ENCODE data around the gene LEF1. TPM values are rescaled to one million over a fixed set of nuclear protein-coding genes. Genes with fewer than 3 reads are reported as not detected.

LEF1 gene
- total and polyA plus RNA-seq, 2 of the 8 experiments (the other 6 are each of a cell fraction or from before 2014, with no cell fraction given), result 2.6 to 5.2 TPM

DNA sequence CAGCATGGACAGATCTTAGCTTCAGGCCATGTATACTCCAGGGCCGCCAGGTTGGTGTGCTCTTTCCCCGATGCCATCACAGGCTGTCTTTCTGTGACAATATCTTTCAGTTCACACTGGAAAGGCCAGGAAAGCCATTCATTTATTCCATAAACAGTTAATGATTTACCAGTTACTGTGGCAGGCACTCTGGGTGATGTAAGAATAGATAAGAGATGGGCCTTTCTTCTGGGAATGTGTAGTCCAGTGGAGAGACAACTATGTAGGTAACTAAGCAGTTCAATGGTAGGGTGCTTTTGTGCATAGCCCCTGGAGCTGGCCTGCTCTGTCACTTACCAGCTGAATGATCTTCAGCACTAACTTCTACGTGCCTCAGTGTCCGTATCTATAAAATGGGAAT lies 46.3 kb upstream of the LEF1 start:
- no peaks in the 10 kb centered on the region for H3K27me3 ChIP-seq (replicated peaks in 1 of 4; ENCODE audit: control insufficient read depth in 3 of 4, extremely low read depth in 1 of 4, insufficient read depth in 3 of 4, low read length in 3 of 4)
- ChIA-PET CTCF (ENCODE audit: partially characterized antibody) (interaction anchor here (1.4 kb wide), 1 partner anchor 196 kb away, joined by 4 read pairs; no protein-coding TSS in a partner anchor), POLR2A (ENCODE audit: partially characterized antibody) (no interaction called here)
- no peak overlapping the region for H4K91ac ChIP-seq (replicated peaks; ENCODE audit: insufficient read length, low read length)
- H3K4me1 ChIP-seq (replicated peaks in 1 of 4; ENCODE audit: control insufficient read depth in 3 of 4, insufficient read depth in 4 of 4, low read length in 3 of 4), result no peaks in the 10 kb centered on the region
- no peak overlapping the region for H3K18ac ChIP-seq (ENCODE audit: extremely low read depth, low read length)
- no peak overlapping the region for H2AFZ ChIP-seq (ENCODE audit: low read length)
- no peak overlapping the region for H3K23ac ChIP-seq (ENCODE audit: insufficient read length)
- H4K20me1 ChIP-seq (replicated peaks in 1 of 2; ENCODE audit: control insufficient read depth in 1 of 2, insufficient read depth in 2 of 2, low read length in 2 of 2), result no peaks in the 10 kb centered on the region
- no peak overlapping the region for H4K8ac ChIP-seq (ENCODE audit: extremely low read depth, insufficient read depth, low read length)
- DNase-seq (ENCODE audit: low read depth in 1 of 2, low spot score in 2 of 2) (no peak), FAIRE-seq (no peak)
- H4K5ac ChIP-seq (ENCODE audit: insufficient read length, low read depth, low read length), result no peak overlapping the region
- no peaks in the 10 kb centered on the region for H3K79me2 ChIP-seq (ENCODE audit: control insufficient read depth in 1 of 2, insufficient read depth in 2 of 2, low read length in 2 of 2)
- no peaks in the 10 kb centered on the region for H3K36me3 ChIP-seq (ENCODE audit: control insufficient read depth in 2 of 4, insufficient read depth in 4 of 4, low read length in 3 of 4)
- H3K4me3 ChIP-seq (ENCODE audit: extremely low read depth in 1 of 4, insufficient read depth in 2 of 4, low read depth in 3 of 4, low read length in 4 of 4), result no peak overlapping the region
- no peak overlapping the region for H3K56ac ChIP-seq (replicated peaks; ENCODE audit: insufficient read length, low read depth, low read length)
- H3K9me3 ChIP-seq (ENCODE audit: insufficient read depth in 2 of 2, low read depth in 1 of 2, low read length in 1 of 2), result no peaks in the 10 kb centered on the region
- H3K27ac ChIP-seq (ENCODE audit: low read depth, low read length), result no peak overlapping the region
- H3K9ac ChIP-seq (replicated peaks in 1 of 4; ENCODE audit: extremely low read depth in 1 of 4, low read depth in 3 of 4, low read length in 3 of 4), result peak overlapping the region in 1 of 4 experiments; percentile 5; a peak in 1 of 7 replicates
- no peaks in the 10 kb centered on the region for H3K79me1 ChIP-seq (ENCODE audit: low read depth, low read length)
- H3K14ac ChIP-seq (ENCODE audit: insufficient read length), result no peak overlapping the region
- no peak overlapping the region for H3K4ac ChIP-seq (replicated peaks; ENCODE audit: insufficient read length, low read depth, low read length)
- H2BK12ac ChIP-seq (ENCODE audit: low read depth, low read length), result no peak overlapping the region
- no peak overlapping the region for H2AK5ac ChIP-seq (ENCODE audit: low read depth, low read length)
- WGBS, 2 experiments (ENCODE audit: extremely low coverage in 1 of 2, insufficient coverage in 1 of 2, insufficient read length in 1 of 2, insufficient replicate concordance in 2 of 2, low coverage in 1 of 2, low lambda C conversion rate in 2 of 2, missing lambda C conversion rate in 1 of 2), result 90% methylated on average over 4 of the region's 4 CpGs; no CpG with 5 or more reads in 1 of the 2 experiments
- H2BK5ac ChIP-seq (ENCODE audit: low read depth, low read length), result no peak overlapping the region
- H3K23me2 ChIP-seq (ENCODE audit: low read depth, low read length), result no peaks in the 10 kb centered on the region
- H2BK120ac ChIP-seq (replicated peaks; ENCODE audit: low read depth, low read length), result no peak overlapping the region
- no peak overlapping the region for H2BK20ac ChIP-seq (ENCODE audit: low read length)
- no peak overlapping the region for H3K4me2 ChIP-seq (ENCODE audit: insufficient read depth in 1 of 2, low read depth in 2 of 2, low read length in 2 of 2)
- H2BK15ac ChIP-seq (ENCODE audit: low read length), result no peak overlapping the region
- TF ChIP-seq BACH1 (IDR thresholded peaks at IDR 0.05; ENCODE audit: low read length) (no peak), FOSL1 (IDR thresholded peaks at IDR 0.05; ENCODE audit: insufficient read depth, low read depth, low read length) (no peak), SIX5 (IDR thresholded peaks at IDR 0.05; ENCODE audit: low read depth, low read length) (no peak), TAF7 (optimal IDR thresholded peaks at IDR 0.05; ENCODE audit: borderline replicate concordance, low read depth, low read length) (no peak), KDM1A (IDR thresholded peaks at IDR 0.05; ENCODE audit: borderline replicate concordance, low read length) (no peak), RXRA (IDR thresholded peaks at IDR 0.05; ENCODE audit: insufficient read depth, low read depth, low read length) (no peak)
- TF ChIP-seq, protein P1, sequence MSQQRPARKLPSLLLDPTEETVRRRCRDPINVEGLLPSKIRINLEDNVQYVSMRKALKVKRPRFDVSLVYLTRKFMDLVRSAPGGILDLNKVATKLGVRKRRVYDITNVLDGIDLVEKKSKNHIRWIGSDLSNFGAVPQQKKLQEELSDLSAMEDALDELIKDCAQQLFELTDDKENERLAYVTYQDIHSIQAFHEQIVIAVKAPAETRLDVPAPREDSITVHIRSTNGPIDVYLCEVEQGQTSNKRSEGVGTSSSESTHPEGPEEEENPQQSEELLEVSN (IDR thresholded peaks at IDR 0.05), result no peak

Measured in H1 (cell line).